HG03108 (cell line): ENCODE data around the gene TMEM175.

Experiments used
- ATAC-seq: cut with Tn5 transposase; IDR thresholded peaks from one replicate; pipeline ENCODE4 v1.9.1; 2021; ENCODE audit warnings: moderate library complexity; ENCODE audit not compliant: unreplicated experiment

TMEM175 gene

GRCh38 chr4:1000686-1001260 lies 68.5 kb downstream of the TMEM175 start:
- no peak for ATAC-seq

GRCh38 chr4:1001561-1002130 lies 69.4 kb downstream of the TMEM175 start:
- ATAC-seq: no peak

GRCh38 chr4:1002131-1002630 lies 69.9 kb downstream of the TMEM175 start:
- no peak for ATAC-seq

GRCh38 chr4:1002631-1003251 lies 70.5 kb downstream of the TMEM175 start:
- no peak for ATAC-seq

GRCh38 chr4:1003271-1004070 lies 71.2 kb downstream of the TMEM175 start:
- ATAC-seq: no peak

- no peak for ATAC-seq
These were observed 71.8 kb downstream of the TMEM175 start for GRCh38 chr4:1004071-1004418.

- no peak for ATAC-seq
These were observed 72.6 kb downstream of the TMEM175 start for GRCh38 chr4:1004557-1005485.

GRCh38 chr4:1006856-1007255 lies 74.6 kb downstream of the TMEM175 start:
- no peak for ATAC-seq
